Activated T-helper 17 cell treated with anti-CD3 and anti-CD28 coated beads, Interleukin-2, amount 50 U/mL, for 72 hours (primary cell): Measurements from ENCODE around the gene SPANXN1. TPM values are rescaled to one million over a fixed set of nuclear protein-coding genes. Genes with fewer than 3 reads are reported as not detected.
"Not testable (repeated sequence)": the region's sequence is repeated elsewhere in the genome, so short reads cannot be mapped to it uniquely, and the experiment has no call there.

Source experiments
- ATAC-seq: fragments of 150-1000 bp; cut with Tn5 transposase; replicated peaks from 2 replicates; pipeline ENCODE4 v1.10.0; 2021; ENCODE audit warnings: mild to moderate bottlenecking, moderate library complexity
- H3K27ac Mint-ChIP-seq: one replicate; pipeline ENCODE4 v1.8.0; 2022; ENCODE audit warnings: mixed read lengths
- H3K27me3 Mint-ChIP-seq: one replicate; pipeline ENCODE4 v1.8.0; 2022; ENCODE audit warnings: mixed read lengths
- H3K36me3 Mint-ChIP-seq: one replicate; pipeline ENCODE4 v1.8.0; 2022; ENCODE audit warnings: low read depth, mild to moderate bottlenecking, mixed read lengths
- H3K4me1 Mint-ChIP-seq: one replicate; pipeline ENCODE4 v1.8.0; 2022; ENCODE audit warnings: mixed read lengths
- H3K4me3 Mint-ChIP-seq: one replicate; pipeline ENCODE4 v1.8.0; 2022; ENCODE audit warnings: mild to moderate bottlenecking, mixed read lengths
- H3K9me3 Mint-ChIP-seq: one replicate; pipeline ENCODE4 v1.8.0; 2022; ENCODE audit warnings: mixed read lengths
- total RNA-seq, 2 donors: library from RNA; stranded (reverse); gene quantifications; one replicate each; pipeline ENCODE4 v1.2.3, GENCODE V29; 2022

The SPANXN1 gene, protein sequence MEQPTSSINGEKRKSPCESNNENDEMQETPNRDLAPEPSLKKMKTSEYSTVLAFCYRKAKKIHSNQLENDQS
- not detected for total RNA-seq

DNA sequence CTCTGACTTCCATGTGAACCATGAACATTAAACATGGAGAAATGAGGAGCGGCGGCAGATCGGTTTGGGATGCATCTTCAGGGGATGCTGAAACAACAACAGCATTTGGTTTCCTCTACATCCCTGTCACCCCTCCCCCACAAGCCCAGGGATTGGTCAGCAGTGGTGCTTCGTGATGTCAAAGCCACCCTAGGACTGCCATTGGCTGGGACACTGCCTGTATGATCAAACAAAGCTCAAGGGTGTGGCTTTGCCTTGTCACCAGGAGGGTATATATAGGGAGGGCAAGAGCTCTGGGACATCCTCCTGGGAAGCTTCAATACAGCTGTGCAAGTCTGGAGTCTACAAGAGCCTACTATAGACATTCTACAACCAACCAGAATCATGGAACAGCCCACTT lies at the start of gene SPANXN1:
TSS of gene SPANXN1 (plus strand) at position 301 of the 400 bp plus-strand sequence. CDS start at position 385, 84 bp downstream.
- not testable (repeated sequence) for H3K27me3 Mint-ChIP-seq, H3K36me3 Mint-ChIP-seq, H3K4me3 Mint-ChIP-seq, H3K27ac Mint-ChIP-seq, H3K9me3 Mint-ChIP-seq, H3K4me1 Mint-ChIP-seq, ATAC-seq

DNA sequence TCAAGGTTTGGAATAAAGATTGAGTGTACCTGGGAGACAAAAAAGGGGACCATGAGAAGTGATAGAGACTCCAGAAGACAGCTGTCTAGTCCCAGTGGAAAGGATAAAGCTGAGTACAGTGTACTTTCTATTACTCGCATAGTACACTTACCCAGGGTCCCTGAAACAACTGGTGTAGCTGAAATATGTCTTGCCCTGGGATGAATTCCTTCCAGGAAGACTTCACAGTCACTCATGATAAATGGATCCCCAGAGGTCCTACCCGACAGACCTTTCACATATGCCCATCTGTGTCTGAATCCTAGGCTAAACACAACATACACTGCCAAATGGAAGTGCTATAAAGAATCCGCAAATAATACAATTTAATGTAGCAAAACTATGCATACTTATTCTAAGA lies 48.2 kb upstream of the SPANXN1 start:
- Mint-ChIP-seq H3K27me3 (no peaks in the 10 kb centered on the region), H3K4me1 (no peaks in the 10 kb centered on the region), H3K27ac (no peak overlapping the region), H3K36me3 (no peaks in the 10 kb centered on the region), H3K9me3 (peaks cover 3% of the 10 kb centered on the region), H3K4me3 (no peak overlapping the region)
- ATAC-seq = no peak

DNA sequence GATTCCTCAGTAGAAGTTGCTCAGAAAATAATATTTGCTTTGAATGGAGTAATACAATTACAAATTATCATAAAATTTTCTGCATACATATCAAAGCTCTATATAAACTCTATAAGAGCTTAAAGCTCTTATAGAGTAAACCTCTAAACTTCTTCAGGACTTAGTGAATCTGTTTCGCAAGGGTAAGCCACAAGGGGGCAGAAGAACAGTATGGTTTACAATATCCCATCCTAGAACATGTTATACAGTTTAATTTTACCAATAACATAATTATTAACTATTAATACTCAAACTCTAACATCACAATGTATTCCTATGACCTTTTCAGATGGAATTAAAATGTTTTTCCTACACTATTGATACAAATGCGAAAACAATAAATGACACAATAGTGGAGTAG lies 33.8 kb upstream of the SPANXN1 start:
- H3K27me3 Mint-ChIP-seq = no peaks in the 10 kb centered on the region
- no peak overlapping the region for H3K4me3 Mint-ChIP-seq

DNA sequence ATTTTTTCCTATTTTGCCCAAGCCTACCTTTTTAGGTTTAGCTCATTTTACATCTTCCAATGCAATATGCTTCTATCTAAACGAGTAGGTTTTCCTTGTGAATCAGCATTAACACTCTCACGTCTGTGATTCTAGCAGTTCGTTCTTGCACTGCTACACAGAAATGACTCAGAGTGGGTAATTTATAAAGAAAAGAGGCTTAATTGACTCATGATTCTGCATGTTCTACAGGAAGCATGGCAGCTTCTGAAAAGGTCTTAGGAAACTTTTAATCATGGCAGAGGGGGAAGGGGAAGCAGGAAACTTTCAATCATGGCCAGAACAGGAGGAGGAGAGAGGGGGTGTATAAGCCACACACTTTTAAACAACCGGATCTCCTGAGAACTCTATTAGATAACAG lies 44.9 kb downstream of the SPANXN1 start:
- Mint-ChIP-seq H3K9me3 (peaks cover 3% of the 10 kb centered on the region), H3K4me3 (no peak overlapping the region), H3K4me1 (no peaks in the 10 kb centered on the region), H3K36me3 (no peaks in the 10 kb centered on the region), H3K27me3 (no peaks in the 10 kb centered on the region), H3K27ac (no peak overlapping the region)
- no peak for ATAC-seq

More for the DNA sequence above, 33.8 kb upstream of the SPANXN1 start:
- Mint-ChIP-seq H3K36me3 (no peaks in the 10 kb centered on the region), H3K4me1 (no peaks in the 10 kb centered on the region), H3K27ac (no peak overlapping the region), H3K9me3 (no peaks in the 10 kb centered on the region)
- no peak for ATAC-seq
